Uterus (tissue), 4 donors: ENCODE measurements around the gene SUCLG2. TPM values are rescaled to one million over a fixed set of nuclear protein-coding genes. Genes with fewer than 3 reads are reported as not detected.

Source experiments
- DNase-seq, 2 donors: peaks; one replicate each; pipeline ENCODE4 v3.0.0-alpha.2; 2019 to 2020
- H3K27ac ChIP-seq, 2 donors: fragments of 200-600 bp; sonication (generic); 1 replicate in 1 of 2; 2 replicates in 1 of 2; pipeline ENCODE4 v1.5.1; 2016 to 2018
- H3K27me3 ChIP-seq, 2 donors: fragments of 200-600 bp; sonication (generic); one replicate each; pipeline ENCODE4 v1.5.1; 2018 to 2019; ENCODE audit warnings: control low read depth in 1 of 2
- H3K36me3 ChIP-seq, 2 donors: fragments of 200-600 bp; sonication (generic); one replicate each; pipeline ENCODE4 v1.5.1; 2019; ENCODE audit warnings: control low read depth in 1 of 2
- H3K4me1 ChIP-seq, 2 donors: fragments of 200-600 bp; sonication (generic); one replicate each; pipeline ENCODE4 v1.5.1; 2018 to 2019; ENCODE audit warnings: control low read depth in 1 of 2
- H3K4me3 ChIP-seq, 2 donors: fragments of 200-600 bp; sonication (generic); 1 replicate in 1 of 2; 2 replicates in 1 of 2; pipeline ENCODE4 v1.5.1; 2018 to 2019; ENCODE audit warnings: mild to moderate bottlenecking in 1 of 2
- H3K9me3 ChIP-seq, 2 donors: fragments of 200-600 bp; sonication (generic); one replicate each; pipeline ENCODE4 v1.5.1; 2019; ENCODE audit warnings: control low read depth in 1 of 2
- CTCF ChIP-seq, 4 experiments: fragments of 200-600 bp in 2 of 4; fragments of 450-650 bp in 2 of 4; sonication (generic) in 2 of 4; IDR thresholded peaks; one replicate each; pipeline ENCODE4 v1.5.1; 2016 to 2019; ENCODE audit warnings: antibody characterized with exemption in 4 of 4, mild to moderate bottlenecking in 2 of 4, moderate library complexity in 1 of 4
- POLR2A ChIP-seq, 2 donors: fragments of 450-650 bp; IDR thresholded peaks; one replicate each; pipeline ENCODE4 v1.6.1; 2016; ENCODE audit warnings: antibody characterized with exemption in 2 of 2, mild to moderate bottlenecking in 1 of 2, moderate library complexity in 1 of 2
- intact Hi-C: fragments of 100-400 bp; cut with DNase I; formaldehyde crosslinking; loops from one replicate; pipeline ENCODE4 v1.15.1; 2023; ENCODE audit warnings: low total_unique reads
- total RNA-seq, 4 donors: library from RNA; depleted of rRNA in 3 of 4; stranded (reverse); fragments of >200 nt in 3 of 4; gene quantifications; one replicate each; pipeline versions ENCODE4 v1.1.0 to v1.2.4, GENCODE V29; 2014 to 2023
- donor health status: DM: yes; HTN: yes; CAD: no.

Gene SUCLG2
- total RNA-seq, 4 donors from 2014 or later = 30.5 to 77.0 (median 45.2) TPM

DNA sequence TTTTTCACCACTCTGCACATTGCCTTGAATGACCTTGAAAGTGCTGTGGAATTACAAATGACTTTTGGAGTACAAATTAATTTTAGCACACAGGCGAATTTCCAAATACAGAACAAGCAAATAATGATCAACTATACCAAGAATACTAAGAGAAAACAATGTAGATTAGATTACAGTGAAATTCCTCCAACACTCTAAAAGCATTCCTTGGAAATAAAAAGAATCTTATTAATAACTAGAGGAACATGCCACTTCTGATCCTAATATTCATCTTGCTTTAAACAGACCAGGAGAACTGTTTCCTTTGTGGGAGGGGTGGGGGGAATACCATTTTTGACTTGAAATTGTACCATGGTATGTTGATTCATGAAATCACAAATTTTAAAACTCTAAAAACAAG is 167.5 kb downstream of the SUCLG2 start:
- Histone ChIP-seq H3K27me3 (no peaks in the 10 kb centered on the region), H3K36me3 (no peaks in the 10 kb centered on the region), H3K4me3 (no peak overlapping the region), H3K9me3 (no peaks in the 10 kb centered on the region), H3K27ac (no peak overlapping the region), H3K4me1 (no peaks in the 10 kb centered on the region)
- TF ChIP-seq POLR2A (IDR thresholded peaks at IDR 0.05) (no peak), CTCF (IDR thresholded peaks at IDR 0.05) (no peak)
- intact Hi-C loops = no loop called here
- no peak for DNase-seq

DNA sequence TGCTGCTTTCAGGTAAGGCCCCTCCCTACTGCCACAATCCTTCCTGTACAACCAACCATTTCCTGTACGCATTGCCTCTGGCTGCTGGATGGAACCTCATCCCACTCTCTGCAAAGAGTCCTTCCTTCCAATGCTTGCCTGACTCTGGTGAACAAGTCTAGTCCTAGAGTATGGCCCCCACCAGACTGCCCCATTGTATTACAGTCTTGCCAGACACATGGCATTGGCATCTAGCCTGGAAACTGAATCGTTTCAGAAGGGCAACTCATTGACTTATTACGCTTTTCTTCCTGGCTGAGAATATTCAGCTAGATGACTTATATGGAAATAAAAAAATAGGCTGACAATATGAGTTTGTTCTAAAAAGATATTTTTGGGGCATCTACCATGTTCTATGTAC is 170.3 kb downstream of the SUCLG2 start:
- intact Hi-C loops = no loop called here
- no peaks in the 10 kb centered on the region for H3K36me3 ChIP-seq

GRCh38 chr3:67481126-67481525 is 173.3 kb downstream of the SUCLG2 start:
- intact Hi-C loops = no loop called here
- no peaks in the 10 kb centered on the region for H3K4me1 ChIP-seq
- no peaks in the 10 kb centered on the region for H3K27me3 ChIP-seq
- no peaks in the 10 kb centered on the region for H3K36me3 ChIP-seq
- H3K9me3 ChIP-seq = no peaks in the 10 kb centered on the region
- H3K27ac ChIP-seq = no peak overlapping the region
- no peak for TF ChIP-seq CTCF (IDR thresholded peaks at IDR 0.05)
- no peak for TF ChIP-seq POLR2A (IDR thresholded peaks at IDR 0.05)
- no peak for DNase-seq
- no peak overlapping the region for H3K4me3 ChIP-seq

More for the DNA sequence above, 170.3 kb downstream of the SUCLG2 start:
- DNase-seq = no peak
- Histone ChIP-seq H3K27me3 (no peaks in the 10 kb centered on the region), H3K27ac (no peak overlapping the region), H3K4me3 (no peak overlapping the region), H3K9me3 (no peaks in the 10 kb centered on the region), H3K4me1 (no peaks in the 10 kb centered on the region)
- no peak for TF ChIP-seq CTCF (IDR thresholded peaks at IDR 0.05)
- TF ChIP-seq POLR2A (IDR thresholded peaks at IDR 0.05) = no peak

DNA sequence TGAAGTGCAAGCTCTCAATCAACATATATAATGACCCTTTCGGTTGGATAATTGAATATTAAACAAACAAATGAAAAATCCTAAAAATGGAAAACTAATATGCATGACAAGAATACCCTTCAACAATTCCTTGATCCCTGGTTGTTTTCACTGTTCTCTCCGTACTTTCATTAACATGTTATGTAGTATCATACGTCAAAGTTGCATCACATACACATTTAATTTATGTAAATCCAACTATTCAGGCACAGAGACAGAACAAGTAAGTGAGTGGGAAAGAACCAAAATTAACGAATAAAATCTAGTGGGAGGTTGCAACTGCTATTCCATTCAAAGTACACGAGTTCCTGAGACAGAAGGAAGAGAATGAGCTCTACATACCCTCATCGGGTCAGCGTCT is 176.0 kb downstream of the SUCLG2 start:
- no peak overlapping the region for H3K4me3 ChIP-seq
- no peaks in the 10 kb centered on the region for H3K4me1 ChIP-seq
- no peak for DNase-seq
- intact Hi-C loops = no loop called here
- TF ChIP-seq CTCF (IDR thresholded peaks at IDR 0.05) (no peak), POLR2A (IDR thresholded peaks at IDR 0.05) (no peak)
- H3K36me3 ChIP-seq = no peaks in the 10 kb centered on the region
- no peaks in the 10 kb centered on the region for H3K9me3 ChIP-seq
- no peaks in the 10 kb centered on the region for H3K27me3 ChIP-seq
- no peak overlapping the region for H3K27ac ChIP-seq

DNA sequence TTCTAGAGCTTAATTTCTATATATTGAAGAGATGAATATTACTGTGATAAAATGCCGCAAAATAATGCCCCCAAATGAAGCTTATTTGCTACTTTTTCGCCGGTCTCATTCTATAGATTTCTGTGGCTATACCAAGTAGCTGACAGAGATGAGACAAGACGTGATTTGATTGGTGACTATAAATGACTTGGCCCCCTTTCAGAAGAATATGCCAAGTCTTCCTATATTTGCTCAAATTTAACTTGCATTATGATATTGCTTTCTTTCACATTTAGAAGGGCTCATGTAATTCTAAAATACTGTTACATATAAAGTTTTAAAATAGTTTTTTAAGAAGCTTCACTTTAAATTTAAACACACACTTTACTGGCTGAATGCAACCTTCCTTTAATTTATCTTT is 180.1 kb downstream of the SUCLG2 start:
- TF ChIP-seq POLR2A (IDR thresholded peaks at IDR 0.05) (no peak), CTCF (IDR thresholded peaks at IDR 0.05) (no peak)
- H3K36me3 ChIP-seq = no peaks in the 10 kb centered on the region
- H3K9me3 ChIP-seq = no peaks in the 10 kb centered on the region
- H3K27ac ChIP-seq = no peak overlapping the region
- DNase-seq = no peak
- no peaks in the 10 kb centered on the region for H3K27me3 ChIP-seq
- no peaks in the 10 kb centered on the region for H3K4me1 ChIP-seq
- H3K4me3 ChIP-seq = no peak overlapping the region
- intact Hi-C loops = no loop called here
